ENCODE measurements around the gene MCM8.

Gene MCM8

DNA sequence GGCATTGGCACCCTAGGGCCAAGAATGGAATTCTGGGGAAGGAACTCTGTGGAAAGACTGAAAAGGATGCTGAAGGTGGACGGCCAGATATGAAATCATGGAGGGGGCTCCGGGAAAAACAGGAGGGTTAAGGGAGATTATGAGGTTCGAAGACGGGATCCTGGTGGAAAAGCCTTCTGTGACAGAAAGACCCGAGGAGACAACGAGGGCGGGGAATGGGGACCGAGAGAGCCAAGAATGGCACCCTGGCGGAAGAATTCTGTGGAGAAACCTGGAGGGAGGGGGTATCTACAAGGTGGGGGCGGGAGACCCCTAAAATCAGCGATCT lies 545 bp upstream of the MCM8 start:
- DNase-seq: no peak

DNA sequence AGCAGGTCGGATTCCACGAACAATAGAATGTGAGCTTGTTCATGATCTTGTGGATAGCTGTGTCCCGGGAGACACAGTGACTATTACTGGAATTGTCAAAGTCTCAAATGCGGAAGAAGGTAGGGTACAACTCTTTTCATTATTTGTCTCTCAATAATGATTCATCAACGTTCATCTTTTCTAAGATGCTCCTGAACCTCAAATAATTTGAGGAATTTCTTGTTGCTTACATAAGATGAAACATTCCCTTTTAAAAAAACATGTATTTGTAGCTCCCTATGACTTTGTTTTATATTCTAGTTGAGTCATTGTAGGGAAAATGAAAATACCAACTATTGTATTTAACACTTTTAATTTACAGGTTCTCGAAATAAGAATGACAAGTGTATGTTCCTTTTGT lies 17.0 kb downstream of the MCM8 start:
- no peak for DNase-seq

- no peak for DNase-seq
Measured at GRCh38 chr20:5968462-5968861, 18.0 kb downstream of the MCM8 start.

DNA sequence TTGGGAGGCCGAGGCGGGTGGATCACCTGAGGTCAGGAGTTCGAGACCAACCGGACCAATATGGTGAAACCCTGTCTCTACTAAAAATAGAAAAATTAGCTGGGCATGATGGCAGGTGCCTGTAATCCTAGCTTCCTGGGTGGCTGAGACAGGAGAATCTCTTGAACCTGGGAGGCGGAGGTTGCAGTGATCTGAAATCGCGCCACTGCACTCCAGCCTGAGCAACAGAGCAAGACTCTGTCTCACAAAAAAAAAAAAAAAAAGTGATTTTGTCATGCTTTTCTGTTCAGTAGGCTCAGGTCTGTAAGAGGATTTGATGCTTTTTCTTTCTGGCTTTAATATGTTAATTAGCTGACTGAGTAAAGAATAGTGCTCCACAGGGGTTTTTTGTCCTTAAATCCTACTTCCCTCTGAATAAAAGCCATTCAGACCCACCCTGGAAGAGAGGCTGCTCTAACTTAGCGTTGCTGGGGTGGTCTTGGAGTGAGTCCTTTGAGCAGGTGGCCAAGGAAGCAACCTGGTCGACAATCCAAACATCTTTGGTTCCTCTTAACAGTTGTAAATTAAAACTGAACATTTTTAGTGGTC lies 19.0 kb downstream of the MCM8 start:
- DNase-seq: no peak

DNA sequence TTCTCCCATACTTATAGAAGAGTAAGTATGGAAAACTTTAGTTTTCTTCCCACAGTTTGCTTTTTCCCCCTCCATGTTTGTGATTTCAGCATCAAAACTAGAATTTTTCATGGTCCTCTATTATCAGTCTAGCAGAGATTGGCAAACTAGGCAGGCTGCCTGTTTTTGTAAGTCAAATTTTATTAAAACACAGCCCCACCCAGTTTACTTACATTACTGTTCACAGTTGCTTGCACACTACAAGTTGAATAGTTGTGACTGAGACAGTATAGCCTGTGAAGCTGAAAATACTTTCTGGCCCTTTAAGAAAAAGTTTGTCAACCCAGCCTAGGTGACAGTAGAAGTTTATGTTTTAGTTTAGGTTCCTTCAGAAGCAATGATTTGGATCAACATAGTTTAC lies 19.5 kb downstream of the MCM8 start:
- no peak for DNase-seq

GRCh38 chr20:5970381-5970780 lies 19.9 kb downstream of the MCM8 start:
- no peak for DNase-seq

DNA sequence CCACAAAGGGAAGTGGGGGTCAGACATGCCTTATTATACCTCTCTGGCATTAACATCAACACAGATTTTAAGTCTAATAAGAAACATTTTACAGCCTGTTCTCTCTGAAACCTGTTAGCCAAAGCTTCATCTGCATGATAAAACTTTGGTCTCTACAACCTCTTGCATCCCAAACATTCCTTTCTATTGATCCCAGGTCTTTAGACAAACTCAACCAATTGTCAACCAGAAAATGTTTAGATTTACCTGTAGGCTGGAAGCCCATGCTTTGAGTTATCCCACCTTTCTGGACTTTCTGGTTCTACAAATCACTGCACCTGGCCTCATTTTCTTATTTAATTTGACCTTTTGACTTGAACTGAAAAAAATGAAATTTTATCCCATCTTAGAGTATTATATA lies 20.8 kb downstream of the MCM8 start:
- DNase-seq: no peak

DNA sequence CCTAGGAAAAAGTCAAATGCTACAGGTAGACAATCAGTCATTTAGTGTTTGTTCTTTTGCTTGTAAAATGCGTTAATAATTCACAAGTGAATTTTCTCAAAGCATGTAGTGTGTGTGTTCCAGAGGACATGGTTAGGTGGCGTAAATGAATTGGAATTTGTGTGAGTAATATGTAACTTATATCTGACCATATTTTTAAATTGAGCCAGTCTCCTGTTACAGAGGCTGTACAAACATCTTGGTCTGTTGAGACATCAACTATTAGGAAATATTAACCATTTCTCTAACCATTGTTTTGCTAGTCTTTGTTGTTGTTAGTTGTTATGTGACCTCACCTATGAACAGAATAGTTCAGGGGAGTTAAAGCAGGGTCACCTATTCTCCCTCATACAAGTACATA lies 22.7 kb downstream of the MCM8 start:
- DNase-seq: no peak

DNA sequence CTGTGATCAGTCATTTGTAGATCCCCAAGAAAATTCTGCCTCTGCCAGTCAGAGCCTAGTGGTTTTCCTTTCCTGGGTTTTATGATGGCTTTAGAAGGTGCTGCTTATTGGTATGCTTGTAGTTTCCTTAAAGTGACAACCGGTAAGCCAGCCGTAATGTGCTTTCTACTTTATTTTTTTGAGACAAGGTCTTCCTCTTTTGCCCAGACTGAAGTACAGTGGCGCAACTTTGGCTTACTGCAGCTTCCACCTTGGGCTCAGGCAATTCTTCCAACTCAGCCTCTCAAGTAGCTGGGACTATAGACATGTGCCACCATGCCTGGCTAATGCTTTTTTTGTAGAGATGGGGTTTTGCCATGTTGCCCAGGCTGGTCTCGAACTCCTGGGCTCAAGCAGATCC lies 23.5 kb downstream of the MCM8 start:
- DNase-seq: no peak

DNA sequence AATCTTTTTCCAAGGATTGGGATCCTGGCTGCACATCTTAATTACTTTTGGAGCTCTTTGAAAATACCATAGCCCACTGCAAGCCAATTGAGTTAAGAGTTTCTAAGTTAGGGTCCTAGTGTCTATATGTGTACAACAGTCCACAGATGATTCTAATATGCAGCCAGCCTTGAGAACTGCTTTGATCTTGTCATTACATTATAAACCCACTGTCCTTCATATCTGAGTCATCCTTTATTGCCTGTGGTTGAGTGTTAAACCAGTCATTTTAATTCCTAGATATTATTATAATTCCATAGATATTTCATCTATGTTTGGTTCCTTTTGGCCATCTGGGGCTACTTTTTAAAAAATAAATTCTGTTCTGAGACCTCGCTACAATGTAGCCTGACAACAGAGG lies 24.1 kb downstream of the MCM8 start:
- DNase-seq: no peak

DNA sequence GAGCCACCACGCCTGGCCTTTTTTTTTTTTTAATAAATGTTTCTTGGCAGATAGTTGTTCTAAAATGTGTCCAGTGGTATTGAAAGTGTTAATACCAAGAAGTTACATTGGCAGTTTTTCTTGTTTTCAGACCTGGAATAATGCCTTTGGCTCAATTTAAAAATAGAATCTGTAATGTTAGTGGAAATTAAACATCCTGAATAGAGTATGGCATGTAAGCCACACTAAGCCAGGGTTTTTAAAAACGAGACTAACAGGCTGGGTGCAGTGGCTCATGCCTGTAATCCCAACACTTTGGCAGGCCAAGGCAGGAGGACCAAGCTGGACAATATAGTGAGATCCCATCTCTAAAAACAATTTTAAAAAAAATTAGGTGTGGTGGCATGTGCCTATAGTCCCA lies 25.3 kb downstream of the MCM8 start:
- no peak for DNase-seq

GRCh38 chr20:5977223-5977622 lies 26.8 kb downstream of the MCM8 start:
- no peak for DNase-seq

- DNase-seq: no peak
Measured at GRCh38 chr20:5977975-5978374, 27.5 kb downstream of the MCM8 start.

GRCh38 chr20:5979801-5980200 lies 29.3 kb downstream of the MCM8 start:
- DNase-seq: no peak

DNA sequence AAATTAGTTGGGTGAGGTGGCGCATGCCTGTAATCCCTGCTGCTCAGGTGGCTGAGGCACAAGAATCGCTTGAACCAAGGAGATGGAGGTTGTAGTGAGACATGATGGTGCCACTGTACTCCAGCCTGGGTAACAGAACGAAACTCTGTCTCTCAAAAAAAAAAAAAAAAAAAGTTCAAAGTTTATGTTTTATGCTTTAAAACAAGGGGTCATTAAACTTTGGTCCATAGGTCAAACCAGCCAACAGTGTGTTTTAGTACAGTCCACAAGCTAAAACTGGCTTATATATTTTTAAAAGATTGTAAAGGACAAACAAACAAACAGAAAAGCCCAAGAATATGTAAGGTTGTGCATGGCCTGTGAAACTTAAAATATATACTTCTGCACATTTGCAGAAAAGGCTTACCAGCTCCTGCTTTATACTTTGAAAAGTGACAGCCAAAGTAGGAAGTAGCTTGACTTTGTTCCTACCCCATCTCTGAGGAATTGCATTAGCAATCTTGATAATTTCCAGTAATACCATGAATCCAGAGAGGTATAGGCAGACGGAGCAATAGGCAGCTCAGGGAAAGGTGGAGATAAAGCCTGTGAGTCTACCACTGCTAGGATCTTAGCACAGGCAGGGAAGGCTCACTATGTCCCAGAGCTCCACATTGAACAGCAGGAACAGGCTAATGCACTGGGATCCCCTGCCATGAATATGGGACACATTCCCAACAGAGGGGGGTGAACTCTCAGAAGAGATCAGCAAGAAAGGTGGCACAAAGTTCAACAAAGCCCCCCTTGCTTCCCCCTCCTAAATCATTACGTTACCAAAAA lies 30.5 kb downstream of the MCM8 start:
- DNase-seq: no peak

DNA sequence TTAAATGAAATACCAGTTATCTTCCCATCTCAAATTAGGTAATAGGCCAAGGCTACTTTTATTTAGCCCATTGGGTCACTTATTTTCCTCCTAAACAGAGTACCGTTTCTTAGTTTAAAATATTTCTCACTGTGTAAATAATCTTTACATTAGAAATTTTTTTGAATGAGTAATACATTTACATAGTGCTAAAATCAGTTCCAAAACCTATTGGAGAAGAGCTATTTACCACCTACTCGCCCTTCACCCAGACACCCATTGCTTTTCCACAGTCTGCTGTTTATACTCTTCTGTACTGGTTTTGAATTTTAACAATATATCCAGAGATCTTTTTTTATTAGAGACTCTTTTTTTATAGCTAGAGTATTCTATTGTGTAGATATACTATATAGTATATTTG lies 36.9 kb downstream of the MCM8 start:
- no peak for DNase-seq

GRCh38 chr20:5989539-5989938 lies 39.1 kb downstream of the MCM8 start:
- DNase-seq: no peak

GRCh38 chr20:5990946-5991345 lies 40.5 kb downstream of the MCM8 start:
- DNase-seq: no peak

GRCh38 chr20:5991623-5992441 lies 41.4 kb downstream of the MCM8 start:
- no peak for DNase-seq

DNA sequence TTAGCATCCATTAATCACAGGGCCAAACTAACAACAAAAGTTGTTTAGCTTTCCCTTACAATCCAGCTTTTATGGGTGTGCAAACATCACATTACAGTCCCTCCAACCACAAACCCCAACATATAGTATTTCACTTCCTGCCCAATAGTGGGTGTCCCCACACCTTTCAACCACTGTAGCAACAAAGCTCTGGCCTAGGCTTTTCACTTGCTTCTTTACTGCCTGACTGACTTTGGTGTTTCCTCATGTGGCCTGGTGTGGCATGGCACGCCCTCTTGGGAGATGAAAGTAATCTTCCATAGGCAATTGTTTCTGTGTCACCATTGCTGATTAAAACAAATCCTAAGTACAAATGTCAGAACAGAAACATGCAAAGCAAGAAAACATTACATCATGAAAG lies 46.3 kb downstream of the MCM8 start:
- DNase-seq: no peak

DNA sequence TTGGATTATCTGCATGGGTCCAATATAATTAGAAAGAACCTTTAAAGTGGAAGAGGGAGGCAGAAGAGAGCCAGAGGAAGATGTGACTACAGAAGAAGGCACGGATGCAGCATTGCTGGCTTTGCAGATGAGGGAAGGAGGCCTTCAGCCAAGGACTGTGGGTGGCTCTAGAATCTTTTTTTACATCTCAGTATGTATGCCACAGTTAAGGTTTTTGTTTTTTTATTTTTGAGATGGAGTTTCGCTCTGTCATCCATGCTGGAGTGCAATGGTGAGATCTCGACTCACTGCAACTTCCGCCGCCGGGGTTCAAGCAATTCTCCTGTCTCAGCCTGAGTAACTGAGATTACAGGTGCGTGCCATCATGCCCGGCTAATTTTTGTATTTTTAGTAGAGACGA lies 49.3 kb downstream of the MCM8 start:
- DNase-seq: no peak

DNA sequence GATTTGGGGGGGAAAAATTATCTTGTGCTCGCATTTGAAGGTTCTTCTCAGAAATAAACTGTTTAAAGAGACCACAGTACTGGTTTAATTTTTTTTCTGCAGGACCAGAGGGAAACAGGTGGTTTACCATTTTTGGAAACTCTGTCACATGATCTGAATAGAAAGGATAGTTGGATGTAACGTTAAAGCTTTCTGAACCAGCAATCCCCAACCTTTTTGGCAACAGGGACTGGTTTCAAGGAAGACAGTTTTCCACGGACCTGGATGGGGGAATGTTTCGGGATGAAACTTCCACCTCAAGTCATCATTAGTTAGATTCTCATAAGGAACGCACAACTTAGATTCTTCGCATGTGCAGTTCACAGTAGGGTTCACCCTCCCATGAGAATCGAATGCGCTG lies 50.4 kb downstream of the MCM8 start:
- no peak for DNase-seq

- no peak for DNase-seq
Measured at GRCh38 chr20:6006603-6006949, 56.1 kb downstream of the MCM8 start.

DNA sequence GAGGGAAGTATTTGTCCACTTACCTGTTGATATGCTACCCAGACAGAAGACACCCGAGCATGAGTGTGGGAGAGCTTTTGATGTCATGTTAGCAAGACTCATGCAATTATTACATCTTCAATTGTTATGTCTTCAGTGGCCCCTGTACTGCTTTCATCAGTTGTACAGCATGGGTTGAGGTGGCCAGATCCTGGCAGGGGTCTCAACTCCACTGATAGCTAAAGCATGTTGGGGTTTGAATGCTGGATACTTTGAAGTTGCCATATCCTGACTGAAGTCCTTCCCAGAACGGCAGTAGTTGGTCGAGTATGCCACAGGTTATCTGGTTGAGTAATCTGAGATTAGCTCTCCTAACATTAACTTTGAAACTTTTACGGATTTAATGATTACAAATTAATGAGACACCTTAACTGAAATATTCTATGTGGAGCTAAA lies 56.7 kb downstream of the MCM8 start:
- no peak for DNase-seq
